ENCODE data around the gene MED1. TPM values are rescaled to one million over a fixed set of nuclear protein-coding genes. Genes with fewer than 3 reads are reported as not detected.
A peak's percentile ranks its signal among the peaks of the same experiment; 100 is the strongest.

Gene MED1
- total and polyA plus RNA-seq, 2 donors (not counting 1 experiment from before 2014, with no cell fraction given), result 28.4 to 32.3 TPM

GRCh38 chr17:39462631-39463375 is 11.7 kb upstream of the MED1 start:
- peak overlapping the region; percentile 99 for H3K9ac ChIP-seq (ENCODE audit: insufficient read depth, low read length)

GRCh38 chr17:39461926-39462569 is 11.0 kb upstream of the MED1 start:
- Histone ChIP-seq H3K4me2 (ENCODE audit: extremely low read depth, insufficient read depth, low read length) (peak overlapping the region; percentile 97), H3K27me3 (ENCODE audit: control insufficient read depth, insufficient read depth, low read length) (no peaks in the 10 kb centered on the region), H4K20me1 (ENCODE audit: control insufficient read depth, extremely low read depth, insufficient read depth, low read length) (peaks cover 2% of the 10 kb centered on the region), H3K4me1 (ENCODE audit: control insufficient read depth, extremely low read depth, insufficient read depth, low read length) (no peaks in the 10 kb centered on the region), H3K9me3 (ENCODE audit: control insufficient read depth, insufficient read depth, low read depth, low read length) (no peaks in the 10 kb centered on the region), H2AFZ (ENCODE audit: low read length) (peak overlapping the region; percentile 40), H3K9ac (ENCODE audit: insufficient read depth, low read length) (peak overlapping the region; percentile 99), H3K27ac (ENCODE audit: insufficient read depth, low read length) (peak overlapping the region; percentile 99), H3K79me2 (ENCODE audit: control insufficient read depth, insufficient read depth, low read length) (peaks cover 48% of the 10 kb centered on the region), H3K4me3 (replicated peaks in 1 of 4; ENCODE audit: control extremely low read depth in 1 of 4, insufficient read depth in 1 of 4, low read depth in 3 of 4, low read length in 4 of 4) (peak overlapping the region; percentile 77 to 96 (median 90)), H3K36me3 (ENCODE audit: control insufficient read depth, insufficient read depth, low read length) (no peaks in the 10 kb centered on the region)
- DNase-seq (ENCODE audit: low read depth in 2 of 2), result peak; percentile 3 to 48
- TF ChIP-seq, protein P1, sequence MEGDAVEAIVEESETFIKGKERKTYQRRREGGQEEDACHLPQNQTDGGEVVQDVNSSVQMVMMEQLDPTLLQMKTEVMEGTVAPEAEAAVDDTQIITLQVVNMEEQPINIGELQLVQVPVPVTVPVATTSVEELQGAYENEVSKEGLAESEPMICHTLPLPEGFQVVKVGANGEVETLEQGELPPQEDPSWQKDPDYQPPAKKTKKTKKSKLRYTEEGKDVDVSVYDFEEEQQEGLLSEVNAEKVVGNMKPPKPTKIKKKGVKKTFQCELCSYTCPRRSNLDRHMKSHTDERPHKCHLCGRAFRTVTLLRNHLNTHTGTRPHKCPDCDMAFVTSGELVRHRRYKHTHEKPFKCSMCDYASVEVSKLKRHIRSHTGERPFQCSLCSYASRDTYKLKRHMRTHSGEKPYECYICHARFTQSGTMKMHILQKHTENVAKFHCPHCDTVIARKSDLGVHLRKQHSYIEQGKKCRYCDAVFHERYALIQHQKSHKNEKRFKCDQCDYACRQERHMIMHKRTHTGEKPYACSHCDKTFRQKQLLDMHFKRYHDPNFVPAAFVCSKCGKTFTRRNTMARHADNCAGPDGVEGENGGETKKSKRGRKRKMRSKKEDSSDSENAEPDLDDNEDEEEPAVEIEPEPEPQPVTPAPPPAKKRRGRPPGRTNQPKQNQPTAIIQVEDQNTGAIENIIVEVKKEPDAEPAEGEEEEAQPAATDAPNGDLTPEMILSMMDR (conservative IDR thresholded peaks at IDR 0.05 in 1 of 2, IDR thresholded peaks at IDR 0.05 in 1 of 2; ENCODE audit: low read depth in 1 of 2, low read length in 2 of 2), result no peak
- TF ChIP-seq EZH2 (IDR thresholded peaks at IDR 0.05; ENCODE audit: low read length, missing control alignments), result no peak

More at GRCh38 chr17:39462631-39463375, 11.7 kb upstream of the MED1 start:
- peaks cover 54% of the 10 kb centered on the region for H3K79me2 ChIP-seq (ENCODE audit: control insufficient read depth, insufficient read depth, low read length)
- H3K36me3 ChIP-seq (ENCODE audit: control insufficient read depth, insufficient read depth, low read length), result no peaks in the 10 kb centered on the region
- peak overlapping the region; percentile 77 to 96 (median 90) for H3K4me3 ChIP-seq (replicated peaks in 1 of 4; ENCODE audit: control extremely low read depth in 1 of 4, insufficient read depth in 1 of 4, low read depth in 3 of 4, low read length in 4 of 4)
- H3K27ac ChIP-seq (ENCODE audit: insufficient read depth, low read length), result peak overlapping the region; percentile 88
- TF ChIP-seq, protein P1 (conservative IDR thresholded peaks at IDR 0.05 in 1 of 2, IDR thresholded peaks at IDR 0.05 in 1 of 2; ENCODE audit: low read depth in 1 of 2, low read length in 2 of 2), result no peak
- no peak for TF ChIP-seq EZH2 (IDR thresholded peaks at IDR 0.05; ENCODE audit: low read length, missing control alignments)
- peak overlapping the region; percentile 97 for H3K4me2 ChIP-seq (ENCODE audit: extremely low read depth, insufficient read depth, low read length)
- no peak overlapping the region for H2AFZ ChIP-seq (ENCODE audit: low read length)
- H3K27me3 ChIP-seq (ENCODE audit: control insufficient read depth, insufficient read depth, low read length), result no peaks in the 10 kb centered on the region
- no peaks in the 10 kb centered on the region for H3K9me3 ChIP-seq (ENCODE audit: control insufficient read depth, insufficient read depth, low read depth, low read length)
- H4K20me1 ChIP-seq (ENCODE audit: control insufficient read depth, extremely low read depth, insufficient read depth, low read length), result peaks cover 2% of the 10 kb centered on the region
- DNase-seq (ENCODE audit: low read depth in 2 of 2), result peak; percentile 5 to 10
- H3K4me1 ChIP-seq (ENCODE audit: control insufficient read depth, extremely low read depth, insufficient read depth, low read length), result no peaks in the 10 kb centered on the region

DNA sequence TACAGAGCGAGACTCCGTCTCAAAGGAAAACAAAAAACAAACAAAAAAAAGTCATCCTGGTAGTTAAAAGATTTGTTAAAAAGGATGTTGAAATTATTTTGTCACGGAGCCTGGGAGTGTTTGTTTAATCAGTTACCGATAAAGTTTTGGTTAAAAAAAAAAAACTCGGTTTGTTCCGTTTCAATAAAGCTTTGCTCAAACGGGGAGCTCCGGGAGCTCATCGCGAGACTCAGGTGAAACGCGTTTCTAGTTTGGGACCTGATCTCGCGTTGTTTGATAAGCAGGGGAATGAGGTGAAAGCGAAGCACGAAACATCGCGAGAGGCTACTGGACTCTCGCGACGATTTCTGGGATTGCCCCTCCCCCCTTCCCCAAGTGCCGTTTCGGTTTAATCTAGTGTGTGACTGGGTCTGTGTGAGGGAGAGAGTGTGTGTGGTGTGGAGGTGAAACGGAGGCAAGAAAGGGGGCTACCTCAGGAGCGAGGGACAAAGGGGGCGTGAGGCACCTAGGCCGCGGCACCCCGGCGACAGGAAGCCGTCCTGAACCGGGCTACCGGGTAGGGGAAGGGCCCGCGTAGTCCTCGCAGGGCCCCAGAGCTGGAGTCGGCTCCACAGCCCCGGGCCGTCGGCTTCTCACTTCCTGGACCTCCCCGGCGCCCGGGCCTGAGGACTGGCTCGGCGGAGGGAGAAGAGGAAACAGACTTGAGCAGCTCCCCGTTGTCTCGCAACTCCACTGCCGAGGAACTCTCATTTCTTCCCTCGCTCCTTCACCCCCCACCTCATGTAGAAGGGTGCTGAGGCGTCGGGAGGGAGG is 10.3 kb upstream of the MED1 start, which contains the start of gene CDK12:
TSS of gene CDK12 (plus strand) at position 374 of the 813 bp plus-strand sequence. CDS start 586 bp downstream, outside the sequence.
- no peak for TF ChIP-seq EZH2 (IDR thresholded peaks at IDR 0.05; ENCODE audit: low read length, missing control alignments)
- TF ChIP-seq, protein P1 (conservative IDR thresholded peaks at IDR 0.05 in 1 of 2, IDR thresholded peaks at IDR 0.05 in 1 of 2; ENCODE audit: low read depth in 1 of 2, low read length in 2 of 2), result no peak
- peak within 1 kb of the TSS; percentile 99 for H3K27ac ChIP-seq (ENCODE audit: insufficient read depth, low read length)
- DNase-seq (ENCODE audit: low read depth in 2 of 2), result peak; percentile 98 to 100
- H3K9ac ChIP-seq (ENCODE audit: insufficient read depth, low read length), result peak within 1 kb of the TSS; percentile 99
- no peaks in the 10 kb centered on the region for H3K4me1 ChIP-seq (ENCODE audit: control insufficient read depth, extremely low read depth, insufficient read depth, low read length)
- H3K79me2 ChIP-seq (ENCODE audit: control insufficient read depth, insufficient read depth, low read length), result peaks cover 44% of the 10 kb centered on the region
- H2AFZ ChIP-seq (ENCODE audit: low read length), result peak within 1 kb of the TSS; percentile 75
- peak within 1 kb of the TSS; percentile 97 for H3K4me2 ChIP-seq (ENCODE audit: extremely low read depth, insufficient read depth, low read length)
- peaks cover 2% of the 10 kb centered on the region for H4K20me1 ChIP-seq (ENCODE audit: control insufficient read depth, extremely low read depth, insufficient read depth, low read length)
- no peaks in the 10 kb centered on the region for H3K36me3 ChIP-seq (ENCODE audit: control insufficient read depth, insufficient read depth, low read length)
- no peaks in the 10 kb centered on the region for H3K9me3 ChIP-seq (ENCODE audit: control insufficient read depth, insufficient read depth, low read depth, low read length)
- H3K27me3 ChIP-seq (ENCODE audit: control insufficient read depth, insufficient read depth, low read length), result no peaks in the 10 kb centered on the region
- peak within 1 kb of the TSS; percentile 77 to 96 (median 90) for H3K4me3 ChIP-seq (replicated peaks in 1 of 4; ENCODE audit: control extremely low read depth in 1 of 4, insufficient read depth in 1 of 4, low read depth in 3 of 4, low read length in 4 of 4)

Data from fibroblast of lung (primary cell).